Ovary (tissue), 3 donors: ENCODE results near the gene PCDH18.

ENCODE experiments used
- CTCF ChIP-seq, 3 donors: fragments of 450-650 bp in 2 of 3; fragments of 200-600 bp in 1 of 3; IDR thresholded peaks; one replicate each; pipeline versions ENCODE4 v1.5.1 to v1.8.0; 2016 to 2022; ENCODE audit warnings: antibody characterized with exemption in 3 of 3, mild to moderate bottlenecking in 1 of 3
- EP300 ChIP-seq: sonication (generic); formaldehyde crosslinking; IDR thresholded peaks from one replicate; pipeline ENCODE4 v1.6.1; 2017; ENCODE audit warnings: antibody characterized with exemption
- POLR2A ChIP-seq: fragments of 450-650 bp; IDR thresholded peaks from one replicate; pipeline ENCODE4 v1.6.1; 2017; ENCODE audit warnings: antibody characterized with exemption, mild to moderate bottlenecking, moderate library complexity
- donor health status: DM: no; HTN: no; CAD: no.

GRCh38 chr4:137541181-137541580, 8.9 kb upstream of the PCDH18 start:
- TF ChIP-seq CTCF (IDR thresholded peaks at IDR 0.05) (no peak), POLR2A (no peak), EP300 (no peak)
